Right atrium auricular region (tissue), 2 donors: ENCODE results near the gene MITF. TPM values are rescaled to one million over a fixed set of nuclear protein-coding genes. Genes with fewer than 3 reads are reported as not detected.

Experiments
- DNase-seq: peaks from one replicate; pipeline ENCODE4 v3.0.0-alpha.2; 2019; ENCODE audit warnings: low spot score
- H3K27ac ChIP-seq, 2 donors: fragments of 200-600 bp; sonication (generic); 1 replicate in 1 of 2; 2 replicates in 1 of 2; pipeline ENCODE4 v1.5.1; 2016 to 2019
- H3K27me3 ChIP-seq, 2 donors: fragments of 200-600 bp; sonication (generic); one replicate each; pipeline versions ENCODE4 v1.5.1 to v1.6.0; 2017 to 2019
- H3K36me3 ChIP-seq: fragments of 200-600 bp; sonication (generic); one replicate; pipeline ENCODE4 v1.5.1; 2016
- H3K4me1 ChIP-seq, 2 donors: fragments of 200-600 bp; sonication (generic); one replicate each; pipeline versions ENCODE4 v1.5.1 to v1.6.0; 2017 to 2019
- H3K4me3 ChIP-seq, 2 donors: fragments of 200-600 bp; sonication (generic); 1 replicate in 1 of 2; 2 replicates in 1 of 2; pipeline ENCODE4 v1.5.1; 2017 to 2019; ENCODE audit warnings: mild to moderate bottlenecking in 1 of 2, moderate library complexity in 1 of 2
- H3K9me3 ChIP-seq, 2 donors: fragments of 200-600 bp; sonication (generic); one replicate each; pipeline ENCODE4 v1.5.1; 2019
- CTCF ChIP-seq, 2 donors: fragments of 200-600 bp; sonication (generic); IDR thresholded peaks; one replicate each; pipeline ENCODE4 v1.5.1; 2019; ENCODE audit warnings: antibody characterized with exemption in 2 of 2
- total RNA-seq, 2 donors: library from RNA; depleted of rRNA; stranded (reverse); fragments of >200 nt; gene quantifications; one replicate each; pipeline ENCODE4 v1.1.0, GENCODE V29; 2016

The MITF gene
- total RNA-seq, 2 donors from 2014 or later: 47.6 to 68.6 TPM

DNA sequence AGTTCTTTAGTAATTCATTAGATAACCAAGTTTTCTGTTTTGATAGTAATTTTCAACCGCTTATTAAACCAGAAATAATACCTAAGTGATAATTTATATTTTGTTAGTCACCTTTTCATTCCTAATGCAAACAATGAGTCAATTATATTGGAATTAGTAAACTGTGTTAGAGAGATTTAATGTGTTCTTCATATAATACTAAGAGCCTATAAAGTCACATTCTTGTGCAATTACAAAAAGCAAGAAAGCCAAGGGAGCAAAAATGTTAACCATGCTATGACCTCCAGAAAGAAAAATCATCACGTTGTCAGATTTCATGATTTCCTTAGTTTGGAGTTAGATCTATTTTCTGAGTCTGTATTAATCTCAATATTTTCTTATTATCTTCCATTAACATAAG, 151.4 kb downstream of the MITF start:
- Histone ChIP-seq H3K4me1 (no peaks in the 10 kb centered on the region), H3K4me3 (no peak overlapping the region), H3K9me3 (no peaks in the 10 kb centered on the region), H3K27me3 (no peaks in the 10 kb centered on the region), H3K36me3 (no peaks in the 10 kb centered on the region), H3K27ac (no peak overlapping the region)
- no peak for DNase-seq
- no peak for TF ChIP-seq CTCF (IDR thresholded peaks at IDR 0.05)

GRCh38 chr3:69892706-69893105, 153.4 kb downstream of the MITF start:
- no peak for TF ChIP-seq CTCF (IDR thresholded peaks at IDR 0.05)

DNA sequence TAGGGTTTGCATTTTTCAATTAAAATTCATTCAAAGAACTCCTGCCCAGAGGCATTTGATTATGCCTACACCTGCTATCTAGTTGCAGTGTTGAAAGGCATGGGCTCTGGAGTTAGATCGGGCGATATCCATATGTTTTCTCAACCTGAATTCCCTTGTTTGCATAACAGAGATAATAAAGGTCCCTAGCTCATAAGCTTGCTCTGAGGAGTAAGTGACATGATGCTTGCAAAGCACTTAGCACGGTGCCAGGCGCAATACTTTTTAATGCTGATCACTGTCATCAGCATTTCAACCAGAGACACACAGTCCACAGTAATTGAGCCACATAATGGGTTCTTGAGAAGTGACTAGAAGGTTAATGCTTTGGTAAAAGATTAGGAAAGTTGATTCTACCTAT, 154.0 kb downstream of the MITF start:
- Histone ChIP-seq H3K4me3 (no peak overlapping the region), H3K9me3 (no peaks in the 10 kb centered on the region), H3K36me3 (no peaks in the 10 kb centered on the region), H3K27ac (no peak overlapping the region), H3K4me1 (no peaks in the 10 kb centered on the region), H3K27me3 (no peaks in the 10 kb centered on the region)
- no peak for DNase-seq
- no peak for TF ChIP-seq CTCF (IDR thresholded peaks at IDR 0.05)

More at GRCh38 chr3:69892706-69893105, 153.4 kb downstream of the MITF start:
- no peaks in the 10 kb centered on the region for H3K9me3 ChIP-seq
- H3K36me3 ChIP-seq: no peaks in the 10 kb centered on the region
- no peaks in the 10 kb centered on the region for H3K27me3 ChIP-seq
- H3K4me1 ChIP-seq: no peaks in the 10 kb centered on the region
- DNase-seq: no peak
- no peak overlapping the region for H3K27ac ChIP-seq
- H3K4me3 ChIP-seq: no peak overlapping the region

DNA sequence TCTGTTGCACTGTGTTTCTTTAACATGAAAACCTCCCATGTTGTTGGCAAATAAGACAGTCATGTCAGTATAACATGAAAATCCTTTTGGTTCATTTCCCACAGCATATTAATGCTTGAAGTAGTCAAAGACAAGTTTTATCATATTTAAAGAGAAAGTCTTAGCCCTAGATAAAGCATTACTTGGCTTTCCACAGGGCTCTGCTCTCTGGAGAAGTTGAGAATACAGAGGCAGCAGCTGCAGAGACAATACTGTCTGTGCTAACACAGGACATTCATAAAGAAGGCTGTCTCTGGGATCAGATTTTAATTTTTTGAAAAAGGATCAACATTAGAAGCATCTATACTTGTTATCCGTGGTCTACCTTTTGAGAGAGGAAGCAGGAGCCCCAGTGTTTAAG, 156.8 kb downstream of the MITF start:
- Histone ChIP-seq H3K4me1 (no peaks in the 10 kb centered on the region), H3K4me3 (no peak overlapping the region), H3K36me3 (no peaks in the 10 kb centered on the region), H3K27ac (no peak overlapping the region), H3K9me3 (no peaks in the 10 kb centered on the region), H3K27me3 (no peaks in the 10 kb centered on the region)
- no peak for DNase-seq
- TF ChIP-seq CTCF (IDR thresholded peaks at IDR 0.05): no peak

DNA sequence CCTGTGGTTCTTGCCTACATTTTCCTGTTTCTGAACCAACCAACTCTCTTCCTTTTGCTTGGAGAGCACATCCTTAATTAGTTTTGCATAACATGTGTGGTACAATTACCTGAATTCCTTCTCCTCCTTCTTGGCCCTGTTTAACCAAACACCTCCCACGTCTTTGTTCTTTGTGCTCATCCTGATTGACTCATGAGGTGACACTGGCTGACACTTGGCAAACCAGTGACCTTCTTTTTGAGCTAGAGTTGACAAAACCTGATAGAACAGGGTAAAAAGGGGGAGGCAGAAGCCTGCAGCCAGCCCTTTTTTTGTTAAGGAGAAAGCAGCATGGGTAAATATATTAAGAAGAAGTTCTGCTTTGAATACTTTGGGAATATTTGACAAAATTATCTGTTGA, 161.1 kb downstream of the MITF start:
- peaks cover 0 to 6% of the 10 kb centered on the region in 2 donors for H3K4me1 ChIP-seq
- H3K27ac ChIP-seq: no peak overlapping the region
- no peak for TF ChIP-seq CTCF (IDR thresholded peaks at IDR 0.05)
- H3K36me3 ChIP-seq: no peaks in the 10 kb centered on the region
- H3K27me3 ChIP-seq: no peaks in the 10 kb centered on the region
- no peaks in the 10 kb centered on the region for H3K9me3 ChIP-seq
- H3K4me3 ChIP-seq: no peak overlapping the region
- no peak for DNase-seq

- Histone ChIP-seq H3K27me3 (no peaks in the 10 kb centered on the region), H3K36me3 (no peaks in the 10 kb centered on the region), H3K4me1 (peaks cover 0 to 6% of the 10 kb centered on the region in 2 donors), H3K4me3 (no peak overlapping the region), H3K27ac (no peak overlapping the region), H3K9me3 (no peaks in the 10 kb centered on the region)
- no peak for TF ChIP-seq CTCF (IDR thresholded peaks at IDR 0.05)
- no peak for DNase-seq
These were observed 162.5 kb downstream of the MITF start for GRCh38 chr3:69901802-69902201.
